BE2C (cell line): ENCODE data around the gene GSG1L.

Experiments used
- DNase-seq: peaks from one replicate; pipeline ENCODE4 v3.0.0-alpha.2; 2020
- H3K27me3 ChIP-seq: fragments of 250-450 bp; sonication (Bioruptor Pico); 2 replicates; pipeline ENCODE4 v1.5.1; 2020; ENCODE audit warnings: mild to moderate bottlenecking
- H3K36me3 ChIP-seq: fragments of 250-450 bp; sonication (Bioruptor Pico); 2 replicates; pipeline ENCODE4 v1.5.1; 2020; ENCODE audit warnings: mild to moderate bottlenecking
- H3K4me1 ChIP-seq: fragments of 250-450 bp; sonication (Bioruptor Pico); 2 replicates; pipeline ENCODE4 v1.5.1; 2020
- H3K4me3 ChIP-seq: 2 replicates; pipeline ENCODE4 v1.5.1; 2011; ENCODE audit warnings: low read depth, low read length
- H3K9me3 ChIP-seq: fragments of 250-450 bp; sonication (Bioruptor Pico); 2 replicates; pipeline ENCODE4 v1.5.1; 2020
- TF ChIP-seq, protein P1 (sequence below): IDR thresholded peaks from 2 replicates; pipeline ENCODE4 v1.5.1; 2012; ENCODE audit warnings: mild to moderate bottlenecking, low read depth, low read length

GSG1L gene

DNA sequence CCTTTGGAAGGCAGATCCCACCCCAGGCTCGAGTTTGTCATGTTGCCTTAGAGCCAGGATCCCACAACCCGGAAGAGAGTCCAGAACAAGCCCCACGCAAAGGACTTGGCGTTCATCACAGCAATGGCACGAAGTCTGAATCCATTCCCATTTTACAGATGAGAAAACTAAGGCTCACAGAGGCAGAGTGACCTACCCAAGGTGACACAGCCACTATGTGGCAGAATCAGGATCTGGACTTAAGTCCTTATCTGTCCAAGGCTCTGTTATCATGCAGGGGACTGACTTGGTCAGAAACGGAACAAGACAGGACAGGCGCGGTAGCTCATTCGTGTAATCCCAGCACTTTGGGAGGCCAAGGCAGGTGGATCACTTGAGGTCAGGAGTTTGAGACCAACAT, 86.5 kb downstream of the GSG1L start:
- TF ChIP-seq, protein P1, sequence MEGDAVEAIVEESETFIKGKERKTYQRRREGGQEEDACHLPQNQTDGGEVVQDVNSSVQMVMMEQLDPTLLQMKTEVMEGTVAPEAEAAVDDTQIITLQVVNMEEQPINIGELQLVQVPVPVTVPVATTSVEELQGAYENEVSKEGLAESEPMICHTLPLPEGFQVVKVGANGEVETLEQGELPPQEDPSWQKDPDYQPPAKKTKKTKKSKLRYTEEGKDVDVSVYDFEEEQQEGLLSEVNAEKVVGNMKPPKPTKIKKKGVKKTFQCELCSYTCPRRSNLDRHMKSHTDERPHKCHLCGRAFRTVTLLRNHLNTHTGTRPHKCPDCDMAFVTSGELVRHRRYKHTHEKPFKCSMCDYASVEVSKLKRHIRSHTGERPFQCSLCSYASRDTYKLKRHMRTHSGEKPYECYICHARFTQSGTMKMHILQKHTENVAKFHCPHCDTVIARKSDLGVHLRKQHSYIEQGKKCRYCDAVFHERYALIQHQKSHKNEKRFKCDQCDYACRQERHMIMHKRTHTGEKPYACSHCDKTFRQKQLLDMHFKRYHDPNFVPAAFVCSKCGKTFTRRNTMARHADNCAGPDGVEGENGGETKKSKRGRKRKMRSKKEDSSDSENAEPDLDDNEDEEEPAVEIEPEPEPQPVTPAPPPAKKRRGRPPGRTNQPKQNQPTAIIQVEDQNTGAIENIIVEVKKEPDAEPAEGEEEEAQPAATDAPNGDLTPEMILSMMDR = no peak
- DNase-seq = no peak
- H3K4me1 ChIP-seq = no peaks in the 10 kb centered on the region

DNA sequence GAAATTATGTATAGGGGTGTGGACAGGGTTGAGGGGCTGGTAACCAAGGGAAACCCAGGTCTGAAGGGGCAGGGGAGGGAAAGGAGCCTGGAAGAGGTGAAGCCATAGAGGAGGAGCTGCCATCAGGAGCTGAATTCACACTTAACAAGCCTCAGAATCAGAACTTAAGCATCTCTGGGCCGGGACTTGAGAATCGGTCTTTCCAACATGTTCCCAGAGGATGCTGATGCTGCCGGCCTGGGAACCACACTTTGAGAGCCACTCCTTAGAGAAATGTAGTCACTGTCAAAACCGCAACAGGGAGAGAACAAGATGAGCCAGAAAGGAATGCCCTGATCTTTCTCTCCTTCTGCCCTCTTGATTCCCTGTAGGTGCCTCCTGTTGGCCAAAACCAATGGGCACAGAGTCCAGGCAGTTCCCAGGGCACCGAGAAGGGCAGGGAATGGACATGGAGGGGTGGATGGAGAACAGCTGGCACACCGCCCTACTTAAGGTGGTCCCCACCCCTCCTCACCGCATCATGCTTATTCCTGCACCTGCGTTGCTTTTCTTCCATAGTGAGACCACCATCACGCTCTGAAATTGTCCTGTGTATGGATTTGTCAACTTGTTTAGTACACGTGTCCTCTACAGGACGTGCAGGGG, 88.5 kb downstream of the GSG1L start:
- TF ChIP-seq, protein P1 = no peak
- no peaks in the 10 kb centered on the region for H3K4me1 ChIP-seq
- H3K36me3 ChIP-seq = no peaks in the 10 kb centered on the region
- no peak for DNase-seq
- H3K4me3 ChIP-seq = no peak overlapping the region
- no peaks in the 10 kb centered on the region for H3K9me3 ChIP-seq
- H3K27me3 ChIP-seq = no peaks in the 10 kb centered on the region

More for the DNA sequence above, 86.5 kb downstream of the GSG1L start:
- Histone ChIP-seq H3K4me3 (no peak overlapping the region), H3K36me3 (no peaks in the 10 kb centered on the region), H3K9me3 (no peaks in the 10 kb centered on the region), H3K27me3 (no peaks in the 10 kb centered on the region)

DNA sequence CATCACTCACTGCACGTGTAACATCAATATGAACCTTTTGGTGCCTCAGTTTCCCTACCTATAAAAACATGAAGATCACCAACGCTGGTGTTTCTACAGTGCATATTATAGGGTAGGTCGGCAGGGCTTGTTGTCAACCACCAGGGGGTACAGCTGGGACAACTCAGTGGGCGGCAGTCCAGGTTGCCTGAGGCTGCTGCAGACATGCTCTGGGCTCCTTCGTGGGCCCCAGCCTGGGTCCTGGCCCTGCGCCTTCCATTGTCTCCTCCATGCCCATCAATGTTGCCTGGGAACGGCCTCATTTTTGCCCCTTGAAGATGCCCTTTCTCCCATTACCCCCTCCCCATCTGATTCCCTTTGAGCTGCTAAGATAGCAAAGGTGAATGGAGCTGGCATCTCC, 89.8 kb downstream of the GSG1L start:
- no peaks in the 10 kb centered on the region for H3K36me3 ChIP-seq
- no peaks in the 10 kb centered on the region for H3K27me3 ChIP-seq
- H3K9me3 ChIP-seq = no peaks in the 10 kb centered on the region
- H3K4me3 ChIP-seq = no peak overlapping the region
- no peaks in the 10 kb centered on the region for H3K4me1 ChIP-seq
- peak; percentile 15 for DNase-seq
- TF ChIP-seq, protein P1 = peak; percentile 23; the same call in 1 of the 2 replicates

DNA sequence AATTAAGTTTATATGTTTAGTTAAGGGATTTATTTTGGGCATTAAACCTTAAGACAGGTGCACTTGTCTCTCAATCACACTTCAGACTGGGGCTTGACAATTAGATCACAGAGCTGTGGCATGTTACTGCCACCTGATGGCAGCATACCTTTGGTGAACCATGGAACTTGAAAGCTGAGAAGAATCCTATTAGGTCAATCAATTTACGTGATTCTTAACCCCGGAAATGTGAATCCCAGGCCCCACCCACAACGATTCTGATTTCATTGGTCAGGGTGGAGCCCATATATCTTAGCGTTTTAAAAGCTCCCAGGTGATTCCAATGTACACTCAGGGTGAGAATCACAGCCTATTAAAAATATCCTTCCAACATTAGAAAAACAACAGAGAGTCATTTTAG, 91.0 kb downstream of the GSG1L start:
- Histone ChIP-seq H3K9me3 (no peaks in the 10 kb centered on the region), H3K36me3 (no peaks in the 10 kb centered on the region), H3K4me3 (no peak overlapping the region), H3K4me1 (no peaks in the 10 kb centered on the region), H3K27me3 (no peaks in the 10 kb centered on the region)
- TF ChIP-seq, protein P1 = peak; percentile 58
- DNase-seq = no peak

DNA sequence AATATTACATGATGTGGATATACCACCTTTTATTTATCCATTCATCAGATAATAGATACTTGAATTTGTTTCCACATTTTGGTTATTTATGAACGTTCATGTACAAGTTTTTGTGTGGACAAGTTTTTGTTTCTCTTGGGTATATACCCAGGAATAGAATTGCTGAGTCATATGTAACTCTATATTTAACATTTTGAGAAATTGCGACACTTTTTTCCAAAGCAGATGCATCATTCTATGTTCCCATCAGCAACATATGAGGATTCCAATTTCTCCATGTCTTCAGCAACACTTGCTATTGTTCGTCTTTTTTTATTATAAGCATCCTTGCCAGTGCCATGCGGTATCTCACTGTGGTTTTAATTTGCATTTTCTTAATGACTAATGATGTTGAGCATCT, 93.9 kb downstream of the GSG1L start:
- H3K36me3 ChIP-seq = no peaks in the 10 kb centered on the region
- H3K4me1 ChIP-seq = no peaks in the 10 kb centered on the region
- DNase-seq = no peak
- TF ChIP-seq, protein P1 = no peak
- H3K9me3 ChIP-seq = no peaks in the 10 kb centered on the region
- no peaks in the 10 kb centered on the region for H3K27me3 ChIP-seq
- H3K4me3 ChIP-seq = no peak overlapping the region

DNA sequence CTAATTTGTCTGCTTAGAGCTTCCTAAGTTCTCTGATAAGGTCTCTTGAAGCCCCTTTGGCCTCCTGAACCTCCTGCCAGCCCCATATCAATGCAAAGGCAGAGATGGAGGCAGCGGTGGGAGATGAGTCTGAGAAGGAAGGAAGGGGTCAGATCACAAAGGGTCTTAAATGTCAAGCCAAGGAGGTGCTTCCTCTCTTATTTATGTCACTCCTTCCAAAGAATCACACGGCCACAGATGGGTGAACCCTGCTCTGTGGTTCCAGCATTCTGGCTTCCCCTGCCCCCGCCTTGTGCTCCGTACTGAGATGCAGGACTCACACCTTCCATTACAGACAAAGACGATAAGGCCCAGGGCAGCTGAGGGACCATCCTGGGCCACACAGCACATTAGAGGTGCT, 96.3 kb downstream of the GSG1L start:
- H3K4me1 ChIP-seq = no peaks in the 10 kb centered on the region
- no peaks in the 10 kb centered on the region for H3K36me3 ChIP-seq
- TF ChIP-seq, protein P1 = no peak
- H3K9me3 ChIP-seq = no peaks in the 10 kb centered on the region
- no peak overlapping the region for H3K4me3 ChIP-seq
- no peaks in the 10 kb centered on the region for H3K27me3 ChIP-seq
- DNase-seq = no peak
